Heart right ventricle (tissue), 16 donors: ENCODE results near the gene C11orf97. TPM values are rescaled to one million over a fixed set of nuclear protein-coding genes. Genes with fewer than 3 reads are reported as not detected.

ENCODE experiments used
- ATAC-seq, 8 donors: fragments of 200-7000 bp; cut with Tn5 transposase; one replicate each; pipeline ENCODE4 v1.9.1; 2020; ENCODE audit warnings: mild to moderate bottlenecking in 8 of 8, moderate library complexity in 8 of 8, moderate number of reproducible peaks in 1 of 8
- DNase-seq, 2 donors: peaks; one replicate each; pipeline ENCODE4 v3.0.0-alpha.2; 2020
- H3K27ac ChIP-seq, 10 donors: fragments of 200-600 bp; sonication (generic) in 2 of 10; one replicate each; pipeline versions ENCODE4 v1.5.0 to v1.8.0; 2020 to 2022; ENCODE audit warnings: mild to moderate bottlenecking in 3 of 10
- H3K27me3 ChIP-seq, 7 donors: fragments of 200-600 bp; one replicate each; pipeline ENCODE4 v1.8.0; 2021 to 2022; ENCODE audit warnings: mild to moderate bottlenecking in 2 of 7
- H3K36me3 ChIP-seq, 9 donors: fragments of 200-600 bp; sonication (generic) in 1 of 9; one replicate each; pipeline versions ENCODE4 v1.5.0 to v1.8.0; 2020 to 2022; ENCODE audit warnings: mild to moderate bottlenecking in 2 of 9
- H3K4me1 ChIP-seq, 9 donors: fragments of 200-600 bp; sonication (generic) in 1 of 9; one replicate each; pipeline versions ENCODE4 v1.5.0 to v1.8.0; 2020 to 2022; ENCODE audit warnings: mild to moderate bottlenecking in 4 of 9
- H3K4me3 ChIP-seq, 10 donors: fragments of 200-600 bp; sonication (generic) in 2 of 10; one replicate each; pipeline versions ENCODE4 v1.5.0 to v1.8.0; 2020 to 2022; ENCODE audit warnings: mild to moderate bottlenecking in 7 of 10, moderate library complexity in 2 of 10
- H3K9me3 ChIP-seq, 11 donors: fragments of 200-600 bp in 10 of 11; sonication (generic) in 2 of 11; one replicate each; pipeline versions ENCODE4 v1.5.0 to v1.8.0; 2013 to 2022; ENCODE audit warnings: mild to moderate bottlenecking in 2 of 11, control low read depth in 1 of 11, moderate library complexity in 1 of 11
- CTCF ChIP-seq, 9 donors: fragments of 200-600 bp; sonication (generic) in 2 of 9; IDR thresholded peaks; one replicate each; pipeline versions ENCODE4 v1.5.0 to v1.8.0; 2021 to 2022; ENCODE audit warnings: antibody characterized with exemption in 9 of 9, mild to moderate bottlenecking in 5 of 9, moderate library complexity in 1 of 9
- WGBS, 2 donors: extraction: QIAGEN DNeasy Blood & Tissue Kit; methylation state at CpG; one replicate each; pipeline ENCODE4 v1.1.7; 2013; ENCODE audit warnings: inconsistent platforms in 1 of 2; 5-methylcytosine and 5-hydroxymethylcytosine counted together
- intact Hi-C, 10 donors: fragments of 100-400 bp; cut with DNase I; formaldehyde crosslinking; loops; one replicate each; pipeline versions ENCODE4 v1.11.1 to v1.14.2; 2022
- polyA plus RNA-seq, 2 donors: library from polyadenylated mRNA; stranded (reverse); fragments of 200-250 nt; gene quantifications; one replicate each; pipeline ENCODE4 v1.2.3, GENCODE V29; 2013
- total RNA-seq, 10 donors: library from RNA; stranded (reverse); fragmentation: NEBNext Ultra II Directional in 3 of 10; extraction: Animal tissue kit (Norgen Biotek cat#: 25700) in 3 of 10; gene quantifications; one replicate each; pipeline versions ENCODE4 v1.2.1 to v1.2.4, GENCODE V29; 2021 to 2023
- donor health status: Arrhythmogenic right ventricular cardiomyopathy.
- donor health status: ischemic (EF 13 %, LVEDD 7.1; RV severe dilation, severe dysfunction).
- donor health status: healthy with polysubstance abuse.
- donor health status: DM: no; HTN: yes; CAD: no.
- donor health status: DM: no; HTN: no; CAD: no.
- donor health status: ischemic (EF 25% LVEDD 6.9; RV normal size, moderate dysfunction).
- donor health status: ischemic (EF 25% LVEDD 5.7; RV mildly dilated, moderate dysfunction).
- donor health status: healthy.
- donor health status: DM: yes; HTN: yes; CAD: no.
- donor health status: Ischemic cardiomyopathy.
- donor health status: ischemic (EF 35%, LVEDD 5.7; RV mildly dilated, moderate dysfunction).
- donor health status: nonischemic (EF 11% LVEDD 7.7; RV severe dilation, severe dysfunction).
- donor health status: DM: yes; HTN: yes; CAD: no.
- donor health status: PGD.
- donor health status: ischemic (EF 29% LVEDD 5.4; RV normal size, mild dysfunction).
- donor health status: nonischemic (EF 23%, LVEDD 6.1; RV moderate dilation, normal function).

C11orf97 gene
- total and polyA plus RNA-seq, 12 donors = not detected

GRCh38 chr11:94513091-94513490, 830 bp downstream of the C11orf97 start:
- no peak for ATAC-seq
- intact Hi-C loops = no loop called here
- no peaks in the 10 kb centered on the region for H3K36me3 ChIP-seq

GRCh38 chr11:94515398-94515797, 3.1 kb downstream of the C11orf97 start:
- H3K27me3 ChIP-seq = peaks cover 0 to 15% (median 6%) of the 10 kb centered on the region in 7 donors
- no peak for TF ChIP-seq CTCF (IDR thresholded peaks at IDR 0.05)
- intact Hi-C loops = loop anchor here in 2 of 10 donors (5.0 kb wide), 2 partner anchors 47 to 87 kb away; no protein-coding TSS in a partner anchor
- no peak overlapping the region for H3K4me3 ChIP-seq
- DNase-seq = no peak
- no peak overlapping the region for H3K27ac ChIP-seq
- no peak for ATAC-seq
- no peaks in the 10 kb centered on the region for H3K9me3 ChIP-seq
- H3K4me1 ChIP-seq = peaks cover 0 to 18% (median 5%) of the 10 kb centered on the region in 9 donors
- WGBS, 2 donors = 70 to 78% methylated on average over 2 of the region's 2 CpGs
- no peaks in the 10 kb centered on the region for H3K36me3 ChIP-seq

More at GRCh38 chr11:94513091-94513490, 830 bp downstream of the C11orf97 start:
- no peak overlapping the region for H3K4me3 ChIP-seq
- WGBS, 2 donors = 72 to 84% methylated on average over 2 of the region's 2 CpGs
- H3K4me1 ChIP-seq = peaks cover 0 to 13% (median 5%) of the 10 kb centered on the region in 9 donors
- DNase-seq = no peak
- no peaks in the 10 kb centered on the region for H3K9me3 ChIP-seq
- no peak for TF ChIP-seq CTCF (IDR thresholded peaks at IDR 0.05)
- H3K27me3 ChIP-seq = peaks cover 0 to 15% (median 6%) of the 10 kb centered on the region in 7 donors
- H3K27ac ChIP-seq = no peak overlapping the region

- no peak for DNase-seq
Measured at GRCh38 chr11:94516725-94517124, 4.5 kb downstream of the C11orf97 start.

GRCh38 chr11:94518300-94518699, 6.0 kb downstream of the C11orf97 start:
- peaks cover 0 to 5% (median 0%) of the 10 kb centered on the region in 9 donors for H3K4me1 ChIP-seq
- H3K36me3 ChIP-seq = no peaks in the 10 kb centered on the region
- intact Hi-C loops = loop anchor here in 4 of 10 donors (2.0 to 5.0 kb wide), 4 partner anchors 44 to 85 kb away; no protein-coding TSS in a partner anchor
- whole genome bisulfite sequencing, 2 donors = 65 to 79% methylated on average over 4 of the region's 4 CpGs
- DNase-seq = no peak
- no peak for ATAC-seq
- H3K9me3 ChIP-seq = no peaks in the 10 kb centered on the region
- H3K4me3 ChIP-seq = no peak overlapping the region
- H3K27ac ChIP-seq = no peak overlapping the region
- no peak for TF ChIP-seq CTCF (IDR thresholded peaks at IDR 0.05)
- H3K27me3 ChIP-seq = peaks cover 0 to 8% (median 4%) of the 10 kb centered on the region in 7 donors

More at GRCh38 chr11:94516725-94517124, 4.5 kb downstream of the C11orf97 start:
- ATAC-seq = no peak
- Histone ChIP-seq H3K4me1 (peaks cover 0 to 17% (median 5%) of the 10 kb centered on the region in 9 donors), H3K9me3 (no peaks in the 10 kb centered on the region), H3K27me3 (peaks cover 0 to 9% (median 4%) of the 10 kb centered on the region in 7 donors), H3K36me3 (no peaks in the 10 kb centered on the region), H3K27ac (no peak overlapping the region), H3K4me3 (no peak overlapping the region)
- intact Hi-C loops = loop anchor here in 2 of 10 donors (5.0 kb wide), 2 partner anchors 46 to 86 kb away; no protein-coding TSS in a partner anchor
- TF ChIP-seq CTCF (IDR thresholded peaks at IDR 0.05) = no peak
- WGBS, 2 donors = 42 to 43% methylated on average over 1 of the region's 1 CpG
